ENCODE data around the gene PEX12. TPM values are rescaled to one million over a fixed set of nuclear protein-coding genes. Genes with fewer than 3 reads are reported as not detected.
"Not testable (repeated sequence)": the region's sequence is repeated elsewhere in the genome, so short reads cannot be mapped to it uniquely, and the experiment has no call there.

The PEX12 gene
- total and polyA plus RNA-seq, 11 donors: 2.6 to 10.8 (median 7.9) TPM

GRCh38 chr17:35531160-35531559, 47.2 kb downstream of the PEX12 start:
- DNase-seq: no peak
- H3K4me3 ChIP-seq: no peak overlapping the region
- H3K9me3 ChIP-seq: peaks cover 0 to 2% (median 0%) of the 10 kb centered on the region in 12 donors
- WGBS, 4 donors: 69 to 80% (median 72%) methylated on average over 1 of the region's 1 CpG
- H3K4me1 ChIP-seq: peaks cover 0 to 5% (median 0%) of the 10 kb centered on the region in 12 donors
- intact Hi-C loops (cut with DNase I): loop anchor here in 8 of 10 donors (2.0 to 10.0 kb wide), 6 partner anchors 96 to 386 kb away; partner anchors contain the start of genes NLE1 (in 2 of the 8), SLFN12 (in 2 of the 8), SLFN5 (in 2 of the 8) and UNC45B (in 2 of the 8)
- no peaks in the 10 kb centered on the region for H3K27me3 ChIP-seq
- H3K36me3 ChIP-seq: no peaks in the 10 kb centered on the region
- TF ChIP-seq POLR2A (IDR thresholded peaks at IDR 0.05): no peak
- no peak for TF ChIP-seq CTCF (IDR thresholded peaks at IDR 0.05)
- no peak for ATAC-seq
- no peak overlapping the region for H3K27ac ChIP-seq

DNA sequence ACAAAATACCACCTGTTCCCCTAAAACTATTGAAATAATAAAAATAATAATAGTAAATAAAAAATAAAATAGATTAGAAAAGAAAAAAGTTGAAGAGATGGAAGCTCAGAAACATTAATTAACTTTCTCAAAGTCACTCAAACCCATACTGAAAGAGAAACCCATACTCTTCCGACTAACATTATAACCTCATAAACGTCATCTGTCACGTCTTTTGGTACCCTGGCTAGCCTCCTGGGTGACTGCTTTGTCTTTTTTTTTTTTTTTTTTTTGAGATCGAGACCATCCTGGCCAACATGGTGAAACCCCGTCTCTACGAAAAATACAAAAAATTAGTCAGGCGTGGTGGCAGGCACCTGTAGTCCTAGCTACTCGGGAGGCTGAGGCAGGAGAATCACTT, 48.5 kb downstream of the PEX12 start:
- no peak overlapping the region for H3K4me3 ChIP-seq
- no peak for ATAC-seq
- H3K36me3 ChIP-seq: no peaks in the 10 kb centered on the region
- TF ChIP-seq CTCF (IDR thresholded peaks at IDR 0.05): no peak
- TF ChIP-seq POLR2A (IDR thresholded peaks at IDR 0.05): no peak
- peaks cover 0 to 2% (median 0%) of the 10 kb centered on the region in 12 donors for H3K9me3 ChIP-seq
- peaks cover 0 to 3% (median 0%) of the 10 kb centered on the region in 12 donors for H3K4me1 ChIP-seq
- H3K27me3 ChIP-seq: no peaks in the 10 kb centered on the region
- 89 to 90% (median 90%) methylated on average over 8 of the region's 8 CpGs for WGBS, 4 donors
- DNase-seq: no peak
- H3K27ac ChIP-seq: no peak overlapping the region
- intact Hi-C loops (cut with DNase I): loop anchor here in 9 of 10 donors (2.0 to 10.0 kb wide), 8 partner anchors 95 to 1095 kb away; partner anchors contain the start of genes NLE1 (in 2 of the 9), SLFN12 (in 2 of the 9), SLFN5 (in 2 of the 9) and UNC45B (in 2 of the 9)

DNA sequence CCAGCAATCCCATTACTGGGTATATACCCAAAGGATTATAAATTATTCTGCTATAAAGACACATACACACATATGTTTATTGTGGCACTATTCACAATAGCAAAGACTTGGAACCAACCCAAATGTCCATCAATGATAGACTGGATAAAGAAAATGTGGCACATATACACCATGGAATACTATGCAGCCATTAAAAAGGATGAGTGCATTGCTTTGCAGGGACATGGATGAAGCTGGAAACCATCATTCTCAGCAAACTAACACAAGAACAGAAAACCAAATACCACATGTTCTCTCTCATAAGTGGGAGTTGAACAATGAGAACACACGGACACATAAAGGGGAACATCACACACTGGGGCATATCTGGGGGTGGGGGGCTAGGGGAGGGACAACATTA, 49.0 kb downstream of the PEX12 start:
- 96 to 98% (median 97%) methylated on average over 1 of the region's 1 CpG for WGBS, 4 donors
- H3K27me3 ChIP-seq, DNase-seq, H3K9me3 ChIP-seq, H3K36me3 ChIP-seq, H3K27ac ChIP-seq, H3K4me3 ChIP-seq, H3K4me1 ChIP-seq, ATAC-seq: not testable (repeated sequence)
- intact Hi-C loops (cut with DNase I): loop anchor here in 2 of 10 donors (5.0 to 10.0 kb wide), 2 partner anchors 362 to 1095 kb away; no protein-coding TSS in a partner anchor

Other genes starting within 250 kb of the PEX12 start
- gene SLFN11, start 204.9 kb downstream of the PEX12 start, total RNA-seq: 10 to 100 TPM; 15.3 to 46.0 (median 17.5) TPM
- gene SLFN11, start 204.9 kb downstream of the PEX12 start, polyA plus RNA-seq: 1 to 10 TPM; 6.4 to 7.8 TPM
- gene SLFN12, start 146.1 kb downstream of the PEX12 start, total RNA-seq: 10 to 100 TPM in 1 of 9 donors, 1 to 10 TPM in 8; 3.3 to 10.0 (median 4.5) TPM
- gene SLFN12, start 146.1 kb downstream of the PEX12 start, polyA plus RNA-seq: 1 to 10 TPM; 1.7 to 2.8 TPM
- gene SLFN13, start 129.8 kb downstream of the PEX12 start, total RNA-seq: 10 to 100 TPM in 1 of 9 donors, 1 to 10 TPM in 7, under 1 TPM in 1; 0.94 to 14.8 (median 4.5) TPM
- under 1 TPM; 0.58 to 0.91 TPM for gene SLFN13, start 129.8 kb downstream of the PEX12 start, polyA plus RNA-seq
- 1 to 10 TPM in 4 of 9 donors, under 1 TPM in 5; 0.25 to 7.3 (median 0.60) TPM for gene SLFN12L, start 40.9 kb downstream of the PEX12 start, total RNA-seq
- gene SLFN12L, start 40.9 kb downstream of the PEX12 start, polyA plus RNA-seq: under 1 TPM; 0.14 to 0.69 TPM
- gene SLFN14, start 17.8 kb downstream of the PEX12 start, total RNA-seq: under 1 TPM in 1 of 9 donors, not detected in 8; 0.31 TPM
- not detected for gene SLFN14, start 17.8 kb downstream of the PEX12 start, polyA plus RNA-seq
- 100 to 1,000 TPM in 7 of 9 donors, 10 to 100 TPM in 2; 67.1 to 166 (median 123) TPM for gene AP2B1, start 8.8 kb upstream of the PEX12 start, total RNA-seq
- gene AP2B1, start 8.8 kb upstream of the PEX12 start, polyA plus RNA-seq: 10 to 100 TPM; 25.0 to 66.0 TPM
- 10 to 100 TPM in 5 of 9 donors, 1 to 10 TPM in 4; 8.2 to 78.7 (median 13.0) TPM for gene RASL10B, start 153.1 kb upstream of the PEX12 start, total RNA-seq
- gene RASL10B, start 153.1 kb upstream of the PEX12 start, polyA plus RNA-seq: 10 to 100 TPM in 1 of 2 donors, 1 to 10 TPM in 1; 7.6 to 12.2 TPM
- under 1 TPM in 4 of 9 donors, not detected in 5; 0.10 to 0.28 (median 0.12) TPM for gene GAS2L2, start 174.7 kb upstream of the PEX12 start, total RNA-seq
- under 1 TPM in 1 of 2 donors, not detected in 1; 0.06 TPM for gene GAS2L2, start 174.7 kb upstream of the PEX12 start, polyA plus RNA-seq
- not detected for gene C17orf50, start 182.3 kb upstream of the PEX12 start, total RNA-seq
- under 1 TPM in 1 of 2 donors, not detected in 1; 0.19 TPM for gene C17orf50, start 182.3 kb upstream of the PEX12 start, polyA plus RNA-seq
- 10 to 100 TPM in 1 of 9 donors, 1 to 10 TPM in 7, under 1 TPM in 1; 0.83 to 10.2 (median 2.2) TPM for gene MMP28, start 217.1 kb upstream of the PEX12 start, total RNA-seq
- gene MMP28, start 217.1 kb upstream of the PEX12 start, polyA plus RNA-seq: 1 to 10 TPM; 3.4 to 4.4 TPM
- 100 to 1,000 TPM in 6 of 9 donors, 10 to 100 TPM in 3; 30.1 to 151 (median 121) TPM for gene TAF15, start 230.9 kb upstream of the PEX12 start, total RNA-seq
- 10 to 100 TPM; 83.0 to 95.0 TPM for gene TAF15, start 230.9 kb upstream of the PEX12 start, polyA plus RNA-seq